ENCODE results near the gene SYT1. TPM values are rescaled to one million over a fixed set of nuclear protein-coding genes. Genes with fewer than 3 reads are reported as not detected.

The SYT1 gene
- total and polyA plus RNA-seq, 2 of the 8 experiments (the other 6 are each of a cell fraction or from before 2014, with no cell fraction given): 11.0 to 34.6 TPM

DNA sequence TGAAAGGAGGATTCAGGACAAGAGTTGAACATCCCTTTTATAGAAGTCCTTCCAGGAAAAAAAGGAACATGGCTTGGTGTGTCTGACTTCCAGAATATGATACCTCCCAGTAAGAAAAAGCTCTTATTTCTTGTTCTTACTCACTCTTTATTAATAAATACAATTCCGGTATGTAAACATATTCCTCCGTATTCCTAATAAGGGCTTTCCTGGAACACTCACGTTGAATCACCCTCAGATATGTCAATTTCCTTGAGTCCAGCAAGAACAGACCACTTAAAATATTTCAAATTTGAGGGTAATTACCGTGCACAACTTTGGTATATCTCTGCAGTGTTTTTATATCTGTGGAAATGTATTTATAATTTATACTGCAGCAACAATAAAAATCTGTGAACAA is 385.6 kb downstream of the SYT1 start (continued):
- TF ChIP-seq RBBP5 (IDR thresholded peaks at IDR 0.05; ENCODE audit: borderline replicate concordance, low read depth, low read length): no peak
- no peak for TF ChIP-seq SIRT6 (IDR thresholded peaks at IDR 0.05; ENCODE audit: low read length)
- no peak for TF ChIP-seq FOSL1 (IDR thresholded peaks at IDR 0.05; ENCODE audit: insufficient read depth, low read depth, low read length)
- TF ChIP-seq NANOG (IDR thresholded peaks at IDR 0.05; ENCODE audit: insufficient read depth, low read depth, low read length, poor library complexity, severe bottlenecking): no peak
- no peak for TF ChIP-seq MAFK (IDR thresholded peaks at IDR 0.05; ENCODE audit: low read depth, low read length)
- TF ChIP-seq, protein P1, sequence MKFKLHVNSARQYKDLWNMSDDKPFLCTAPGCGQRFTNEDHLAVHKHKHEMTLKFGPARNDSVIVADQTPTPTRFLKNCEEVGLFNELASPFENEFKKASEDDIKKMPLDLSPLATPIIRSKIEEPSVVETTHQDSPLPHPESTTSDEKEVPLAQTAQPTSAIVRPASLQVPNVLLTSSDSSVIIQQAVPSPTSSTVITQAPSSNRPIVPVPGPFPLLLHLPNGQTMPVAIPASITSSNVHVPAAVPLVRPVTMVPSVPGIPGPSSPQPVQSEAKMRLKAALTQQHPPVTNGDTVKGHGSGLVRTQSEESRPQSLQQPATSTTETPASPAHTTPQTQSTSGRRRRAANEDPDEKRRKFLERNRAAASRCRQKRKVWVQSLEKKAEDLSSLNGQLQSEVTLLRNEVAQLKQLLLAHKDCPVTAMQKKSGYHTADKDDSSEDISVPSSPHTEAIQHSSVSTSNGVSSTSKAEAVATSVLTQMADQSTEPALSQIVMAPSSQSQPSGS (IDR thresholded peaks at IDR 0.05; ENCODE audit: low read length): no peak
- no peak for TF ChIP-seq KDM1A (IDR thresholded peaks at IDR 0.05; ENCODE audit: borderline replicate concordance, low read length)
- no peak for TF ChIP-seq PHF8 (conservative IDR thresholded peaks at IDR 0.05; ENCODE audit: low read depth, low read length)
- TF ChIP-seq TEAD4 (IDR thresholded peaks at IDR 0.05; ENCODE audit: low read depth, low read length): no peak
- TF ChIP-seq, protein P2, sequence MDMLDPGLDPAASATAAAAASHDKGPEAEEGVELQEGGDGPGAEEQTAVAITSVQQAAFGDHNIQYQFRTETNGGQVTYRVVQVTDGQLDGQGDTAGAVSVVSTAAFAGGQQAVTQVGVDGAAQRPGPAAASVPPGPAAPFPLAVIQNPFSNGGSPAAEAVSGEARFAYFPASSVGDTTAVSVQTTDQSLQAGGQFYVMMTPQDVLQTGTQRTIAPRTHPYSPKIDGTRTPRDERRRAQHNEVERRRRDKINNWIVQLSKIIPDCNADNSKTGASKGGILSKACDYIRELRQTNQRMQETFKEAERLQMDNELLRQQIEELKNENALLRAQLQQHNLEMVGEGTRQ (IDR thresholded peaks at IDR 0.05; ENCODE audit: low read length): no peak

Data from H1 (cell line).